ENCODE measurements around the gene NDUFB2.
"Not testable (repeated sequence)": the region's sequence is repeated elsewhere in the genome, so short reads cannot be mapped to it uniquely, and the experiment has no call there.

The NDUFB2 gene

DNA sequence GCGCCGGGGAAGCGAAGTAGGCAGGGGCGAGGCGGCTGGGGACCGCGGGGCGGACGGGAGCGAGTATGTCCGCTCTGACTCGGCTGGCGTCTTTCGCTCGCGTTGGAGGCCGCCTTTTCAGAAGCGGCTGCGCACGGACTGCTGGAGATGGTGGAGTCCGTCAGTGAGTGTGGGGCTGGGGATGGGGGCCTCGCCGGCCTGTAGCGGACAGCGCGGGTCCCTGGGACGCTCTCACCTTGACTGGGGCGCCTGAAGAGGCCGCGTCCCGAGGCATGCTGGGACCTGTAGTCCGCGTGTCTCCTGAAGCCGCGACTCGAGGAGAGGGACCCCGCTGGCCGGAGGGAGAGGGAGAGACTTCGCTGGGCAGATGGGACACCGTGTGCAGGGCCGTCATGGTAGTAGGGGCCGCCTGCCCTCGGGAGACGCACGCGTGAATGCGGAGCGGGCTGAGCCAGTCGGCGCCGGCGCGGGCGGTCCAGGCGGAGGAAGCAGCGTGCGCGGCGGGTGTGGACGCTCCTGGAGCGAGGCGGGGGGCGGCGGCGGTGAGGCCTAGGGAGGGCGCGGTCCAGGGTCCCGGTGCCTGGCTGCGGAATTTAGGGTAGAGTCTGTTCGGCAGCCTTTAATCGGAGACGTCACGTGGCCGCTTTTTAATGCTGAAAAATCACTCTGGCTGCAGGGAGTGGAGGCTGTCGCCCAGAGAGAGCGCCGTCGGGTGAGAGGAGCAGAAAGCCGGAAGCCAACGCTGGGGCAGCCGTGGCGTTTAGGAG, at the start of gene NDUFB2:
TSS of gene NDUFB2 (plus strand) at position 29 of the 767 bp plus-strand sequence. CDS start at position 66, 37 bp downstream.
- peak; percentile 59 for DNase-seq (ENCODE audit: low read depth in 2 of 2)

DNA sequence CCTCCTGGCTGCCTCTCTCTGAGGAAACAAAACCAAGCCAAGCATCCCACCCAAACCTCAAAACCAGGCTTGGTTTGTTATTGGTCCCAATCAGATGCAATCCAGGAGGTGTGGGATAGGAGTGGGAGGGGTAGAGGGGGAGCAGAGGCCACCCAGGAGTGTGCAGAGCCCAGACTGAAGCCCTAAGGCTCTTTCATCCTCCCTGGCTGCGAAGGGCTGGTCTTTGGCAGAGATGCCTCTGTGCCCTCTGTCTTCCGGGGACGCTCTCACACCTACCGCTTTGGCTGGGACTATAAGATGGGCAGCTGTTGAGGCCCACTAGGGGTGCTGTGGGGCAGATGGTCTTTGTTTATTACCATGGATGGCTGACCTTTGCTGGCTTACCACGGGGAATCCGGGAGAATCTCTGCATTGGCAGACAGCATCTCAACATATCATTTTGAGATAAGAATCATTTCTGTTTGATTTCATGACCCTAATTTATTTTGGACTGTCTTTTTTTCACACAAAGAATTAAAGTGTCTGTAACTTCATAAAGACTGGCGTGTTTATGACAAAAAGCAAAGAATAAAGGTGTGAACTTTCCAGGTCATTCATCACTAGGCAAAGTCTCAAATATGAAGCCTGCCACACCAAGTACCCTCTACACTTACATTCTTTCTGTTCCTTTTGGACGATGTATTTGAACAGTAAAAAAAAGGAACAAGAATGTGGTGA, 49.4 kb upstream of the NDUFB2 start:
- no peak for DNase-seq (ENCODE audit: low read depth in 2 of 2)

DNA sequence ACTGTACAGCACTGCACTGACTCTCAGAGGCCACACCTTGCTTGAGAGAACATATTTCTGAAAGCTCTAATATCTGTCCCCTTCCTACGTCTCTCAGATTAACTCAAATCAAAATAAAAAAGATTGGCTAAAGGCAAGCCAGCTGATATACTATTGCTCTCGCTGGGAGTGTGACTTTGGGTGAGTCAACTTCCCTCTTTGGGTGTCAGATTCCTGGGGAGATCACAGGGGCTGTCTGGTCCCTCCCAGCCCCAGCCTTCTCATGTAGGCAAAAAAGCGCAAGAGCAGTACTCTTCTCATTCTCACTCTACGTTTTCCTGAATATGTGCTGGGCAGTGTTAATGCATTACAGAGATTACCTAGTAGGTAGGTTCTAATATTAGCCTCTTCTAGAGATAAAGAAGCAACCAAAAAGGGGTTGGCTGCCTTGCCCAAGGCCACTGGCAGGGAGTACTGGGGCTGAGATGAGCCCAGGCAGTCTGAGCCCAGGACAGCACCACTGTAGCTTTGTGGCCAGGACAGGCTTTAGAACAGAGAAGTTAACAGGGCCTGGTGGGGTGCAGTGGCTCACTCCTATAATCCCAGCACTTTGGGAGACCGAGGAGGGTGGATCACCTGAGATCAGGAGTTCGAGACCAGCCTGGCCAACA, 46.8 kb upstream of the NDUFB2 start:
- no peak for DNase-seq (ENCODE audit: low read depth in 2 of 2)

DNA sequence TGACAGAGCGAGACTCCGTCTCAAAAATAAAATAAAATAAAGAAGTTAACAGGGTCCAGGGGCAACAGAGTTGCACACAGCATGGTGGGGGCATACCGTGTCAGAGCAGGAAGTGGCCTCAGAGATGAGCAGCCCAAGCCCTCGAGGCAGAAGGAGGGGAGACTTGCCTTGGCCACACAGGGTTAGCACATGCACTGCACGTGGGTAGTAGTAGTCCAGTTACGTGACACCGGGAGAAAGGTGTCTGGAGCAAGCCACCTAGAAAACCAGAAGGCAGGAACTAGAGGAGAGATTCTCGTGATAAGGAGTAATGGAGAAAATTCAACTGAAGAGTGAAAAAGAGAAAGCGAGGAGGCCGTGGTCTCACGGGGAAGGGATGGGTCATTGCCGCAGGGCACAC, 46.1 kb upstream of the NDUFB2 start:
- DNase-seq (ENCODE audit: low read depth in 2 of 2), result no peak

DNA sequence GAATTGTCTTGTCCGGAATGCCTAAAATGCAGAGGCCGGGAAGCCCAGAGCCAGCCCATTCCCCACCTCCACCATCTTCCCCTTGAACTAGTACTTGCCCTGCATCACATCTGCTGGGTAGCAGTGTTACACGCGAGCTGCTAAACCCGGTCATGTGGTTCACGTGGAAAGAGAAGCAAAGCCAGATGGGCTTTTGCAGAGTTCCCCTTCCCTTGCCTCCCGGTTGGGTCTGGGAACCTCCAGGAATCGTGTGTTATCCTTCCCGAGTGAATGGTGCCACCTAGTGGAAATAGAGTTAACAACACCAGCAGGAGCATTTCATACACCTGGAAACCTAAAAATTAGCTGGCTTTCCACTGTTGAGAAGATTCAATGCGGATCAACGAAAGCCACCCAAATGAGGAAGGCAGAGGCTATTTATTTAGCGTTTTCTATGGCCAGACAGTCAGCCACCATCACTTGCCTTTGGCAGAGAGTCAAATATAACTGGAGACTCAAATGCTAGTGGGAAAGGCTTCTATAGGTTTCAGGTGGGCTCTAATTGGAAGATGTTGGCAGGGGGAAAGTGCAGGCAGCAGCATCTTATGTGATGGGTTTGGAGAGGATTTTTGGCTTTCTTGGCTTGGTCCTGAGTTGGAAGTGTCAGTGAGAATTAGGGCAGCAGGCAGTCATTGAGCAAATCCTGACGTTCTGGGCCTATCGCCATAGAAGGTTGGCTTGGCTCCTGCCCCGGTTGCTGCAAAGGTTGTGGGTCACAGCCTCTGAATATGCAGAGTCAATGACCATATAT, 43.0 kb upstream of the NDUFB2 start:
- peak in 1 of 2 donors; percentile 20 for DNase-seq (ENCODE audit: low read depth in 2 of 2)

DNA sequence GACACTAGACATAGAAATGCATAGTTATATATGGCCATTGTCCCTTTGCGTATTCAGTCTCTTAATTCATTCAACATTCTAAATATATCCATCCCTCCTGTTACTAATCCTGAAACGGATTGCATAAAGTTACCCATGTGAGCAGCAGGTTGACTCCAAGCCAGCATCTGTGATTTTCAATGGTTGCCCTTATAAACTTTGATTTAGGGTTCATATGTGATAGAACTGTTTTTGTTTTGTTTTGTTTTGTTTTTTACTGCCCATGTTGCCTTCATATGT, 42.5 kb upstream of the NDUFB2 start:
- DNase-seq (ENCODE audit: low read depth in 2 of 2), result no peak

DNA sequence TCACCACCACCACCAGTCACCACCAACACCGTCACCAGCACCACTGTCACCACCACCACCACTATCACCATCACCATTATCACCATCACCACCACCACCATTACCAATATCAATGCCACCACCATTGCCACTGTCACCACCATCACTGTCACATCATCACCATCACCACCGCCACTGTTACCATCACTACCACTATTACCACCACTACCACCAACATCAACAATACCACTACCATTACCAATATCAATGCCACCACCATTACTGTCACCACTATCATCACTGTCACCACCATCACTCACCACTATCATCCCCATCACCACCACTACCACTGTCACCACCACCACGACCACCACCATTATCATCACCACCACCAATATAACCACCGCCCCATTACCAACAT, 41.8 kb upstream of the NDUFB2 start:
- no peak for DNase-seq (ENCODE audit: low read depth in 2 of 2)

DNA sequence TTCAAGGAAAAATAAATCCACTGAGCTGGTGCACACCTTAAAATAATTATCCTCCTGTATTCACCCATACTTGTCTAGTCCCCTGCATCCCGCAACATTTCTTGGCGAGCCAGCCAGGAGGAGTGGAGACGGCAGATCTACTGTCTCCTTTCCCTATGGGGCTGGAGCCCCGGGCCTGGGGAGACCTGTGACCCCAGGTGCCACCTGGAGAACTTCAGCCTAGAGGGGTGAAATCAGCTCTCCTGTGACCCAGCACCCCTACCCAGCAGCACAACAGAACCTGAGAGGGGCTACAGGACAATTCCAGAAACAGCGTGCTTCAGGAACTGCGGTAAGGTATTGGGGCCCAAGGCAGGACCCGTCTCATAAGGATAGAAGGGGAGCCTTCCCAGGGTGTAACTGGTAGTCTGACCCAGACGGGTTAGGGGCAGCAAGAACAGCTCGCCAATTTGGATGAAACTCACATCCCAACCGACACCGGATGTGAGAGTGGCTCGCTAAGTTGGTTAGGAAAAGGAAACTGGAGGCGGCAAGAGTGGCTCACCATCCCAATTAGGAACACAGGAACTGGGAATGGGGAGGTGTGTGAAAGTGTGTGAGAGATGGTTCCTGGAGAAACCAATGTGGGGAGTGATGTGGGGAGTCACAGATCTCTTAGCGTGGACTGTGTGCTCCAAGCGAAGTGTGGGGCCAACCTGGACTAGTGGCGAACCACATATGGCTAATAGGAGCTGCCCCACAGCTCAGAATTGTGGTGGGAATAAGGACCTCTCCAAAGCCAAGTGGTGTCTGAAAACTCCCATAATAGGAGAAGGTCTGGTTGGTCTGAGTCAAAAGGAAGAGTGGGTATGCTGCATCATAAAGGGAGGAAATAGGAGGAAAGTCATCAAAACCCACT, 40.7 kb upstream of the NDUFB2 start:
- no peak for DNase-seq (ENCODE audit: low read depth in 2 of 2)

DNA sequence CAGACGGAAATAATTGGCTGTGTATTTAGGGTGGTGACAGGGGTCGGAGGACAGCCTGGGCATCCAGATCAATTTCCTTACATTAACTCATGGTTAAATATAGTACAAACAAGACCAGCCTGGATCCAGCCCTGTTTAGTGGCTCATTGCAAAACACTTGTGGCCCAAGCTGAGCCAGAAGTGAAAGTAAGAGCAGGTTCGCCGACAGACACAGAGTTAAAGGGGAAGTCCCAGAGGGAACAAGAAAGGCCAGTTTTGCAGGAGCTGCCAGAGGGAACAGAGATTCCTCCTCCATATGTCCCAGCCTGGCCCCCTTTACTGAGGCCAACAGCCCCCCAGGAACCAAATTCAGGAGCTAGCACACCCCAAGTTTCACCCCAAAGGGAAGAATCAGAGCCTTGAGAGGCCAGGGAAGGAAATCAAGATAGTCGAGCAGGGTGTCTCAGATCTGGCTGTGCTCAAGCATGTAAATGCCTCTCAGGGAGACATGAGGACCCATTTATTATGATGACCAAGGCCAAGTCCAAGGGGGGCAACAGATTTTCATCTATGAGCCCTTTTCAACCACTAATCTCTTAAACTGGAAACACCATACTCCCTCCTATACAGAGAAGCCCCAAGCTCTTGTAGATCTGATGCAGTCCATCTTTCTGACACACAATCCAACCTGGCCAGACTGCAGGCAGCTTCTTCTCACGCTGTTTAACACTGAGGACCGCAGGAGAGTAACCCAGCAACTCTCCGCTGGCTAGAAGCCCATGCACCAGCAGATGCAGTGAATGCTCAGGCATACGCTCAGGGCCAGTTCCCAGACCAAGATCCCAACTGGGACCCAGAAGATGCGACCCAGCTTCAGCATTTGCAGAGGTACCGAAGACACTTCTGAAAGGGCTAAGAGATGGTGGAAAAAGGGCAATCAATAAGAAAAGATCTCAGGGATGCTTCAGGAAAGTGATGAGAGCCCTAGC, 39.7 kb upstream of the NDUFB2 start:
- no peak for DNase-seq (ENCODE audit: low read depth in 2 of 2)

DNA sequence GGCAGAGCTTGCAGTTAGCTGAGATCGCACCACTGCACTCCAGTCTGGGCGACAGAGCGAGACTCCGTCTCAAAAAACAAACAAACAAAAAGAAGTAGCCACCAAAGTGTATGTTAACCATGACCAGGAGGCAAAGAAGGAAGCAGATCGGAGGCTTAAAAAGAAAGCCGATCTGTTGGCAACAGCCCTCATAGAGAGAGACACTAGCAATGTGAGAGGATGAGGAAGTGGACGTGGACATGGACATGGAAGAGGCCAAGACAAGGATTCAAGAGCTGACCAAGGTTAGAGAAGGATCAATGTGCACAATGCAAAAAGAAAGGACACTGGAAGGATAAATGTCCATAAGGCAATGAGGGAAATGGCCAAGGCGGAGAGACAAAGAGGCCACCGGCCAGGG, 38.6 kb upstream of the NDUFB2 start:
- DNase-seq (ENCODE audit: low read depth in 2 of 2), result no peak

DNA sequence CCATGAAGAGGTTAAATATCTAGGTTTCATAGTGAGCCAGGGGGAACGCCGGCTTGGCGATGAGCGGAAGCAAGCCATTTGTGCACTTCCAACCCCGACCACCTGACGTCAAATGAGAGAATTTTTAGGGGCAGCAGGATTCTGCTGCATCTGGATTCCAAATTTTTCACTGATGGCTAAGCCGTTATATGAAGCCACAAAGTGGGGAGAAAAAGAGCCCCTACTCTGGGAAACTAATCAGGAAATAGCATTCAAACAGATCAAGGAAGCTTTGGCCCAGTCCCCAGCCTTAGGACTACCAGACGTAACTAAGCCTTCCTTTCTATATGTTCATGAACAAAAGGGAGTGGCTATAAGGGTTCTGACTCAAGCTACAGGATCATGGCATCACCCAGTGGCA, 36.7 kb upstream of the NDUFB2 start:
- no peak for DNase-seq (ENCODE audit: low read depth in 2 of 2)

DNA sequence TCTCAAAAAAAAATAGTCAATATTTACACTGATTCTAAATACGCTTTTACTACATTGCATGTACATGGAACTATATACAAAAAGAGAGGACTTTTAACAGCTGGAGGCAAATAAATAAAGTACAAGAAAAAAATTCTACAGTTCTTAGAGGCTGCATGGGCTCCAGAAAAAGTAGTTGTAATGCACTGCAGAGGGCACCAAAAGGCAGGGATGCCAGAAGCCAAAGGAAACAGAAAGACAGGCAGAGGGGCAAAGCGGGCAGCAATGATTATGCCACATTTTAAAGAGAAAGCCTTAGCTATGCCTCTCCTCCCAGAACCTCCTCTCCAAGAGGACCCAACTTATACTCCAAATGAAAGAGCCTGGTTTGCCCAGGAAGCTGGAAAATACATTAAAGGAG, 35.4 kb upstream of the NDUFB2 start:
- no peak for DNase-seq (ENCODE audit: low read depth in 2 of 2)

DNA sequence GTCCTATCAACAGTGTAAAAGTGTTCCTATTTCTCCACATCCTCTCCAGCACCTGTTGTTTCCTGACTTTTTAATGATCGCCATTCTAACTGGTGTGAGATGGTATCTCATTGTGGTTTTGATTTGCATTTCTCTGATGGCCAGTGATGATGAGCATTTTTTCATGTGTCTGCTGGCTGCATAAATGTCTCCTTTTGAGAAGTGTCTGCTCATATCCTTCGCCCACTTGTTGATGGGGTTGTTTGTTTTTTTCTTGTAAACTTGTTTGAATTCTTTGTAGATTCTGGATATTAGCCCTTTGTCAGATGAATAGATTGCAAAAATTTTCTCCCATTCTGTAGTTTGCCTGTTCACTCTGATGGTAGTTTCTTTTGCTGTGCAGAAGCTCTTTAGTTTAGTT, 33.6 kb upstream of the NDUFB2 start:
- not testable (repeated sequence) for DNase-seq (ENCODE audit: low read depth in 2 of 2)

DNA sequence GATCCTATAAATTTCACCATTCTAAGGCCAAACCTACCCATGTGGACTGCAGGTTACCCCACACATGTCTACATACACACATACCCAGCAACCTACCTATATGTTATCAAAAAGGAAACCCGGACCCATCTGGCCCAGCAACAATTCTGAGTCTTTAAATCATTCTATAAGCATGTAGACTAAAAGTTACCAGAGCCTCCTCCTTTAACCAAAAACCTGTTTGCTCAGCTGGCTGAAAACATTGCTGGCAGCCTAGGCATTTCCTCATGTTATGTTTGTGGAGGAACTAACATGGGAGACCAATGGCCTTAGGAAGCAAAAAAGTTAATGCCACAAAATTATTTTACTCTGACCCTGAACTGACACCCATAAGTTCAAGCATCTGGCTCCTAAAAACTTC, 29.0 kb upstream of the NDUFB2 start:
- no peak for DNase-seq (ENCODE audit: low read depth in 2 of 2)

DNA sequence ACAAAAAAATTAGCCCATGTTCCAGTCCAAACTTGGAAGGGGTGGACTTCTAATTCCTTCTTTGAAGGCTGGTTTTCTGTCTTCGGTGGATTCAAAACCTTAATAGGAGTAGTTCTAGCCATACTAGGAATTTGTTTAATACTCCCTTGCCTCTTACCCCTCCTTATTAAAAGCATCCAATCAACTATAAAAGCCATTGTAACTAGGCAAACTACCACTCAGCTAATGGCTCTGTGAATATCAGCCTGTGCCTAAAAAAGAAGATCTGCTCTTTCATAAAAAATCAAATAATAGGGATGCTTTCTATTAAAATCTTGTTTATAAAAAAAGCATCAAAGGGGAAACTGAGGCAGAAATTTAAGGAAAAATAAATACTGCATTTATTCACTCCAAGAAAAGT, 27.9 kb upstream of the NDUFB2 start:
- no peak for DNase-seq (ENCODE audit: low read depth in 2 of 2)

DNA sequence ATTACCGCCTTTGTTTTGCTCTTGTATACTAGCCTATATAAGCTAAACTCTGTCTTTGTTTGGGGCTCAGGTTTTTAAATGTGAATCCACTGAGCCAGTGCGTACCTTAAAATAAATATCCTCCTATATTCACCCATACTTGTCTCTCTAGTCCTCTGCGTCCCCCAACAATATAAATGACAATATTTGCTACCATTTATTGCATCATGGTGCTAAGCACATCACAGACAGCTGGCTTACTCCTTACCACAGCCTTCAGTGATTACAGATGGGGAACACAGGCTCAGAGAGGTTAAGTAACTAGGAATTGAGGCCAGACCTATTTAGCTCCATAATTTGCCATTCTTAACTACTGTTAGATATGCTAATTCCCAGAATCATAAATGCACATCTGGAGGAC, 27.2 kb upstream of the NDUFB2 start:
- DNase-seq (ENCODE audit: low read depth in 2 of 2), result no peak

DNA sequence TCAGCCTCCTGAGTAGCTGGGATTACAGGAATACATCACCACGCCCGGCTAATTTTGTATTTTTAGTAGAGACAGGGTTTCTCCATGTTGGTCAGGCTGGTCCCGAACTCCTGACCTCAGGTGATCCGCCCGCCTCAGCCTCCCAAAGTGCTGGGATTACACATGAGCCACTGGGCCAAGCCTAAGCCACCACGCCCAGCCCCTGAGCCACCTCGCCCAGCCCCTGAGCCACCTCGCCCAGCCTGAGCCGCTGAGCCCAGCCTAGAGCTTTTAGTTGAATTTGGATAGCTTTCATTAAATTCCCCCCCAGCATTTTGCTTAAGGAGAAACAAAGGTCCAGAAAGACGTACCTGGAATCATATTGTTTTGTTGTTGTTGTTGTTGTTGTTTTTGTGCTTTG, 26.6 kb upstream of the NDUFB2 start:
- DNase-seq (ENCODE audit: low read depth in 2 of 2), result not testable (repeated sequence)

DNA sequence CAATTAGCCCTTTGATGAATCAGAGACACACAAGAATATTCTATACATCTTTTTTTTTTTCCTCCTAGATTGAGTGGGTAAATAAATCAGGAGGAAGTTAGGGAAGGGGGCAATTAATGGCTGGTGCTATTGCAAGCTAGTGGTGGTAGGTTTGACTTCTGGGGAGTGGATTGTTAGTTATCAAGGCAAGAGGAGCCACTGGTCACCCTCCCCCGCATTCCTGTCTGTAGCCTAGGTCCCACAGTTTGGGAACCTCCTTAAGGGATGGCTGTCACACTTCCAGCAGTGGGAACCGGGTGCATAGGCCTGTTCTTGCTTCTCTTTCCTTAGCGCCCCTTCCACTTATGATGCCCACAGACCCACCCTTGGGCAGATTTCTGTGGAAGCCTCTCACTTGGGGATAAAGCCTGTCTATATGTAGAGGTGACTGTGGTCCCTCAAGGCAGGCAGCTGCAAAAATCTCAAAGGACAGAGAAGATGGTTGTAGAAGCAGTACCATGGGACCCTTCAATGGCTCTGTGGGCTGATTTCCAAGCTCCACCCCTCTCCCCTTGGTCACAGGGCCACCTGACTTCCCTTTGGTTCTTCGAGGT, 26.1 kb upstream of the NDUFB2 start:
- no peak for DNase-seq (ENCODE audit: low read depth in 2 of 2)

DNA sequence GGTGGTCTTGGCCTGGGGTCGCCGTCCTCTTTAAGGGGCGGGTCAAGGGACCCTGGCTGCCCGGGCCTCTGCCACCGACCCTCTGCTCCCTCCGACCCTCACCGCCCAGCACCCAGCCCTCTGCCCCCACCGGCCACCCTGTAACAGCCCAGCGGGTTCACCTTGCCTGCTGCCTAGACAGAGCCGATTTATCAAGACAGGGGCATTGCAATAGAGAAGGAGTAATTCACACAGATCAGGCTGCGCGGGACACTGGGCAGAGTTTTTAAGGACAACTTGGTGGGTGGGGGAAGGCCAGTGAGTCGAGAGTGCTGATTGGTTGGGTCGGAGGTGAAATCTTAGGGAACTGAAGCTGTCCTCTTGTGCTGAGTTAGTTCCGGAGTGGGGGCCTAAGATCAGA, 24.5 kb upstream of the NDUFB2 start:
- no peak for DNase-seq (ENCODE audit: low read depth in 2 of 2)
